Thyroid gland (tissue), 4 donors: ENCODE measurements around the gene NAB1.

Source experiments
- CTCF ChIP-seq, 6 experiments: fragments of 200-600 bp in 3 of 6; fragments of 450-650 bp in 3 of 6; sonication (generic) in 3 of 6; IDR thresholded peaks; one replicate each; pipeline ENCODE4 v1.5.1; 2016 to 2019; ENCODE audit warnings: antibody characterized with exemption in 6 of 6, mild to moderate bottlenecking in 2 of 6, inconsistent platforms in 1 of 6, moderate library complexity in 1 of 6
- POLR2A ChIP-seq, 2 donors: fragments of 450-650 bp; IDR thresholded peaks; one replicate each; pipeline ENCODE4 v1.6.1; 2017; ENCODE audit warnings: antibody characterized with exemption in 2 of 2, mild to moderate bottlenecking in 2 of 2, moderate library complexity in 1 of 2

DNA sequence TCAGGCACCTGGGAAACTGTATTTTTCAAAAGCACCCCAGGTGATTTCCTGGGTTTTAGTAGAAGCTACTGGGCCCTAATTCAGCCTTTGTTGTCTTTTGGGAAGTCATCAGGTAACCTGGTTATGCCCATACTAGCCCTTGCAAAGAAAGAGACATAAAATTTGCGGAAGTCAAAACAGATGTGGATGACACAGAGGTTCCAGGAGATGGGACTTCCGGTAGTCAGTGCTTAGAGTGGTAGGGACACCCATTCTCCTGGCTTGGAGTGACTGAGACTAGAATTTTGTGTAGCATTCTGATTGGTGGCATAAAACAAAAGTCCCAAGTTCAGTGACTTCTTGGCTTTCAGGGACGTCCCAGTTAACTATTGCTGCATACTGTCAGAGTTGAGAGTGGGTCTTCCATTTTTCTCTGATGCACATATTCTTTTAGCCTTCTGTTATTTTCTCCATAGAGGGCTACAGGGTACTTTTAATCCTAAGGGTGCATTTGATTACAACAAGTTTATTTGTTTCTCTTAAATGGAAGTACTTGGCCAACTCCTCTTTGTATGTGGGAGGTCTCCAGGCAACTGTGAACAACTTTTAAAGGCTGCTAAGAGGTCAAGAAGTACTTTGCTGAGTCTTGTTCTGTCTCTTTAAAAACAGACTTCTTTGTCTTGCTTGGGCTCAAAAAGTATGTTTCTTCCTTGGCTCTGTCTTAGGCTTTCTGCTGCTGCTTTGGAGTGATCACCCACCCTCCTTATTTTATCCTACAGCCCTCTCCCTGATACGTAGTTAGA lies 8.8 kb downstream of the NAB1 start:
- TF ChIP-seq CTCF (IDR thresholded peaks at IDR 0.05) (no peak), POLR2A (IDR thresholded peaks at IDR 0.05) (no peak)
